ENCODE results near the gene ZBTB21.

- TF ChIP-seq CTCF (IDR thresholded peaks at IDR 0.05) = no peak
- TF ChIP-seq ESRRA (IDR thresholded peaks at IDR 0.05; ENCODE audit: borderline replicate concordance, low read length) = no peak
- no peak for TF ChIP-seq HEYL (CRISPR knock-in tag; IDR thresholded peaks at IDR 0.05)
- no peak for TF ChIP-seq JUNB (IDR thresholded peaks at IDR 0.05)
- TF ChIP-seq KDM1A (IDR thresholded peaks at IDR 0.05; ENCODE audit: low read depth) = no peak
Measured at GRCh38 chr21:41977034-41977950, 32.9 kb downstream of the ZBTB21 start.

Measured in A549 (cell line).